Effector memory CD8-positive, alpha-beta T cell (primary cell): ENCODE results near the gene FITM2.
"Not testable (repeated sequence)": the region's sequence is repeated elsewhere in the genome, so short reads cannot be mapped to it uniquely, and the experiment has no call there.

Experiments used
- ATAC-seq: fragments of 150-1000 bp; cut with Tn5 transposase; replicated peaks from 2 replicates; pipeline ENCODE4 v1.10.0; 2021; ENCODE audit warnings: mild to moderate bottlenecking, moderate library complexity
- DNase-seq, 3 experiments: peaks; one replicate each; pipeline ENCODE4 v3.0.0; 2021
- H3K27ac Mint-ChIP-seq, 2 donors: one replicate each; pipeline ENCODE4 v1.8.0; 2022; ENCODE audit warnings: mild to moderate bottlenecking in 2 of 2, mixed read lengths in 2 of 2, moderate library complexity in 2 of 2
- H3K27me3 Mint-ChIP-seq, 2 donors: one replicate each; pipeline ENCODE4 v1.8.0; 2022; ENCODE audit warnings: mixed read lengths in 2 of 2
- H3K36me3 Mint-ChIP-seq: one replicate; pipeline ENCODE4 v1.8.0; 2022; ENCODE audit warnings: mild to moderate bottlenecking, moderate library complexity, mixed read lengths; ENCODE audit not compliant: insufficient read depth
- H3K4me1 Mint-ChIP-seq, 2 donors: one replicate each; pipeline ENCODE4 v1.8.0; 2022; ENCODE audit warnings: low read depth in 2 of 2, mixed read lengths in 2 of 2
- H3K4me3 Mint-ChIP-seq, 2 donors: one replicate each; pipeline ENCODE4 v1.8.0; 2022; ENCODE audit warnings: mild to moderate bottlenecking in 2 of 2, mixed read lengths in 2 of 2, moderate library complexity in 2 of 2
- H3K9me3 Mint-ChIP-seq, 2 donors: one replicate each; pipeline ENCODE4 v1.8.0; 2022; ENCODE audit warnings: mixed read lengths in 2 of 2

FITM2 gene

DNA sequence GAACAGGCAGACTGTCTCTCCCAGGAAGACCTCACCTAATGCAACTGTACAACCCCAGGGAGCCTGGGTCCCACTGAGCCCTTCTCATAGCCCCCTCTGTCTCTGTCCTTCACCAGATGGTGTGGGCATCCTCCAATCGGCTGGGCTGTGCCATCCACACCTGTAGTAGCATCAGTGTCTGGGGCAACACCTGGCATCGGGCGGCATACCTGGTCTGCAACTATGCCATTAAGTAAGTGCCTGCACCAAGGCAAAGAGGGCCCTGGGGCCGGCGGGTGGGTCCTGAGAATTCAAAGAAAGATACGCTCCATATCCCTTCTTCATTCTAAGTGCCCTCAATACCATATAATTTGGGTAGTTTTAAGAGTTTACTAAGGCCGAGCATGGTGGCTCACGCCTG lies 34.1 kb upstream of the FITM2 start:
- no peaks in the 10 kb centered on the region for H3K36me3 Mint-ChIP-seq
- peaks cover 9 to 40% of the 10 kb centered on the region in 2 donors for H3K27me3 Mint-ChIP-seq
- H3K4me1 Mint-ChIP-seq = peaks cover 0 to 3% of the 10 kb centered on the region in 2 donors
- no peak overlapping the region for H3K27ac Mint-ChIP-seq
- H3K4me3 Mint-ChIP-seq = no peak overlapping the region
- no peaks in the 10 kb centered on the region for H3K9me3 Mint-ChIP-seq
- DNase-seq (no peak), ATAC-seq (no peak)

DNA sequence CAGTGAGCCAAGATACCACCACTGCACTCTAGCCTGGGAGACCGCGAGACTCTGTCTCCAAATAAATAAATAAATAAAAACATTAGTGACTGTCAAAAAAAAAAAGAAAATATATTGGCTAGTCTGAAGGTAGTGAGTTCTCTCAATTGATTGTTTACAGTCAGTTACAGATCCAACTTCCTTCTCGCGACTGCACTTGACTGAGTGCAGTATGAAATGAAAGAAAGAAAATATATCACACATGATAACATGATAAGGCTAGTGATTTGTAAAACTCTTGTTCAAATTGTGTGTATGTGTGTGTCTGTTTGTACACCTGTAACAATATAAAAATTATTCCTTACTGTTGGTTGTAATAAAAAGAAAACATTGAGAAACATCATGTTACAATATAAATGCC lies 33.7 kb upstream of the FITM2 start:
- no peaks in the 10 kb centered on the region for H3K36me3 Mint-ChIP-seq
- peaks cover 9 to 35% of the 10 kb centered on the region in 2 donors for H3K27me3 Mint-ChIP-seq
- no peaks in the 10 kb centered on the region for H3K9me3 Mint-ChIP-seq
- peaks cover 0 to 3% of the 10 kb centered on the region in 2 donors for H3K4me1 Mint-ChIP-seq
- no peak overlapping the region for H3K4me3 Mint-ChIP-seq
- ATAC-seq = no peak
- DNase-seq = no peak
- H3K27ac Mint-ChIP-seq = no peak overlapping the region

DNA sequence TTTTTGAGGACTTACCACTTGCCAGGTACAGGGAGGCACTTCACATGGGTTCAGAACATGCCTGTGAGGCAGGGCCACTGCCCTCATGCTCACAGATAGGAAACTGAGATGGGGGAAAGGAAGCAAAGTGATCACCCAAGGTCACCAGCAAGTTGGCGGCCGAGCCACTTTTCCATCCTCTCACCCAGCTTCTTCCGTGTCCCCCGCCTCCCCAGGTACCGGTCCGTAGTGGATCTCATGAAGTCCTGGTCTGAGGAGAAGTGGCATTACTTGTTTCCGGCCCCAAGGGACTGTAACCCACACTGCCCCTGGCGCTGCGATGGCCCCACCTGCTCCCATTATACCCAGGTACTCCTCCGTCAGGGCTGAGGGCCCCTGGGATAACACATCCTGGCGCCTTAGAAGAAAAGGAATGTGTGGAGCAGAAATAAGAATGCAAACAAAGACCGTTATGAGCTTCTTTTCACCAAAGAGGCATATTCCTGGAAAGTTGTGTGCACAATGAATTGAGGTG lies 32.2 kb upstream of the FITM2 start:
- Mint-ChIP-seq H3K27ac (no peak overlapping the region), H3K27me3 (peaks cover 4 to 28% of the 10 kb centered on the region in 2 donors), H3K4me3 (no peak overlapping the region), H3K36me3 (no peaks in the 10 kb centered on the region), H3K4me1 (peaks cover 0 to 3% of the 10 kb centered on the region in 2 donors), H3K9me3 (no peaks in the 10 kb centered on the region)
- no peak for DNase-seq
- no peak for ATAC-seq

DNA sequence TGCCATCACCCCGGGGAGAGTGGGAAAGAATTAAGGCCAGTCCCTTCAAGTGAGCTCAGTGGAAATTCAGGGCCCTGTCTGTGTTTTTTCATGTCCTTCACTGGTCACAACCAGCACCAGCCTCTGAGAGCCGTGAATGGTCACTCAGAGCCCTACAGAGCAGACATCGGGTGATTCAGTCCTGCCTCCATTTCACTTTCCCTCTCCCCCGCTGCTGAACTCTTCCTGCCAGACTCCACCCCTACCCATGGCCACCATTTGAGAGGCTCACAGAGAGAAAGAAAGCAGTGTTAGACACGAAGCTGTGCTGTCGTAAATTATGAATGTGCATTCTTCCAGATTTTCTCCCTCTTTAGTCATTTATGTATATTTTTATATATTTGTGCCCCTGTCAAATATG lies 31.2 kb upstream of the FITM2 start:
- Mint-ChIP-seq H3K4me3 (no peak overlapping the region), H3K36me3 (no peaks in the 10 kb centered on the region), H3K9me3 (no peaks in the 10 kb centered on the region), H3K4me1 (peaks cover 0 to 3% of the 10 kb centered on the region in 2 donors), H3K27me3 (peaks cover 4 to 28% of the 10 kb centered on the region in 2 donors), H3K27ac (no peak overlapping the region)
- DNase-seq (no peak), ATAC-seq (no peak)

DNA sequence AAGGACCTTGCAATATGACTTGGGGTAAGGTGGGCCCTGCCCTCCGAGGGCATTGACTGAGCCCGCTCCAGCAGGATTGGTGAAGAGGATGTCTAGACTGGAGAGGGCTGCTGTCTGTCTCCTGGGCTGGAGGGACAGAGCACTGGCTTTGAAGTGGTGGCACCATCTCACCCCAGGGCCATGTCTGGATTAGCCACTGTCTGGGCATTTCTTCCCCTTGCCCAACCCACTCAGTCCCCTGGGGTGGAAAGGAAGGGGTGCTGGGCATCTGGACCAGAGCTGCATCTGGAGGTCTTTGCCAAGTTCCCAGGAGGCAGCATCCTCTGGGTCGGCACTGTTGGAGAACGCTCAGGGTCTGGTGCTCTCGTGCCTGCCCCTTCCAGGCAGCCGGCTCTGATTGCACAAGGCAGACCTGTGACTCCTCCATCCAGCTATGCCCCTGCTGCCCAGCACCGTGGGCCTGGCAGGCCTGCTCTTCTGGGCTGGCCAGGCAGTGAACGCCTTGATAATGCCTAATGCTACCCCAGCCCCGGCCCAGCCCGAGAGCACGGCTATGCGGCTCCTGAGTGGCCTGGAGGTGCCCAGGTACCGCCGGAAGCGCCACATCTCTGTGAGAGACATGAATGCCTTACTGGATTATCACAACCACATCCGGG lies 25.9 kb upstream of the FITM2 start, which contains the start of gene R3HDML:
R3HDML (plus strand) TSS at position 319 of the 656 bp plus-strand sequence; CDS start at position 434, 115 bp downstream.
- H3K4me1 Mint-ChIP-seq = no peaks in the 10 kb centered on the region
- peaks cover 22 to 50% of the 10 kb centered on the region in 2 donors for H3K27me3 Mint-ChIP-seq
- no peak within 1 kb of the TSS for H3K27ac Mint-ChIP-seq
- DNase-seq = no peak
- H3K36me3 Mint-ChIP-seq = peaks cover 3% of the 10 kb centered on the region
- no peak within 1 kb of the TSS for H3K4me3 Mint-ChIP-seq
- H3K9me3 Mint-ChIP-seq = no peaks in the 10 kb centered on the region
- no peak for ATAC-seq

DNA sequence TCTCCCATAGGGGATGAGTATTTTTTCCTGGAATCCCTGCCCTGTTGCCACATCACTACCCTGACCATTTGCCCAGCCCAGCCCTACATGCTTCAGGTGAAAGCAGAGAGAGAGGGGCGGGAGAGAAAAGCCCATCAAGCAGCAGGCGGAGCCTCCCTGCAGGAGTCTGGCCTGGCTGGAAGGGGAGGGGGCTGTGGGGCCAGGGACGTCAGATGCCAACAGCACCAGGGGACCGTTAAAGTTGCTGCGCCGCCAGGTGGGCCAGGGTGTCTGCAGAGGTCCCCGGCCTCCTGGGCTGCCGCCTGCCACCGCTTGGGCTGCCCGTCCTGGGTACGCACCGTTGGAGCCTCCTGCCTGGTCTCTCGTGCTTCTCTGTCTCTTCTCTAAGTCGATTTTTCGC lies 25.1 kb upstream of the FITM2 start:
- DNase-seq (no peak), ATAC-seq (no peak)
- Mint-ChIP-seq H3K27me3 (peaks cover 27 to 54% of the 10 kb centered on the region in 2 donors), H3K4me3 (no peak overlapping the region), H3K9me3 (no peaks in the 10 kb centered on the region), H3K4me1 (no peaks in the 10 kb centered on the region), H3K36me3 (peaks cover 3% of the 10 kb centered on the region), H3K27ac (no peak overlapping the region)

DNA sequence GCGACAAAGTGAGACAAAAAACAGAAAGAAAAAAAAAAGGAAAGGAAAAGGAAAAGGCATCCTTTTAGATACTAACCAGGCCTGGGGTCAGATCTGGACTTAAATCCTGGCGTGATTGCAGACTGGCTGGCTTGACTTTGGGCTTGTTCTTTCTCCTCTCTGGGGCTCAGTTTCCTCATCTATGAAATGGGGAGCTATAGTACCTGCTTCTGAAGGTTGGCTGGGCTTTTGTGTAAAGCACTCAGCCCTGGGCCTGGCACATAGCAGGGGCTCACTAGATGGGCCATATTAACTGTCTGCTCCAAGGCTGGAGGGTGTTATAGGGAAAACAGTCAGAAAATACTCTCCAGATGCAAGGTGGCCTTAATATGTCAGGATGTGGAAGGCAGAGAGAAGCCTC lies 24.7 kb upstream of the FITM2 start:
- no peaks in the 10 kb centered on the region for H3K9me3 Mint-ChIP-seq
- H3K27ac Mint-ChIP-seq = no peak overlapping the region
- ATAC-seq (no peak), DNase-seq (no peak)
- peaks cover 3% of the 10 kb centered on the region for H3K36me3 Mint-ChIP-seq
- no peaks in the 10 kb centered on the region for H3K4me1 Mint-ChIP-seq
- no peak overlapping the region for H3K4me3 Mint-ChIP-seq
- peaks cover 29 to 54% of the 10 kb centered on the region in 2 donors for H3K27me3 Mint-ChIP-seq

DNA sequence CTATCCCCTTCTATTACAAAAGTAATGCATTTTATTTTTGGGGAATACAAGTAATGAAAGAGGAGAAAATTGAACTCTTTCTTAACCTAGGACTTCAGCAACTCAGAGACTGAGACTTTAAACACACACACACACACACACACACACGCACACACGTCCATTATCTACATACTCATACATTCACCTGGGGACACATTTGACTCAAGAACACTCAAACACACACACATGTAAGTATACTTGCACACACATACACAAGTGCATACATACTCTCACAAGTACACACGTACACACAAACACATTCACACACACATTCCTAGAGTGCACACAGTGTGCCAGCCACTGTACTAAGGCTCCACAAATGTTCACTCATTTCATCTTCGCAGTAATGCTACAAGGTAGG lies 23.7 kb upstream of the FITM2 start:
- no peaks in the 10 kb centered on the region for H3K4me1 Mint-ChIP-seq
- no peak overlapping the region for H3K27ac Mint-ChIP-seq
- ATAC-seq (no peak), DNase-seq (no peak)
- no peak overlapping the region for H3K4me3 Mint-ChIP-seq
- no peaks in the 10 kb centered on the region for H3K9me3 Mint-ChIP-seq
- peaks cover 29 to 50% of the 10 kb centered on the region in 2 donors for H3K27me3 Mint-ChIP-seq
- peaks cover 3% of the 10 kb centered on the region for H3K36me3 Mint-ChIP-seq

DNA sequence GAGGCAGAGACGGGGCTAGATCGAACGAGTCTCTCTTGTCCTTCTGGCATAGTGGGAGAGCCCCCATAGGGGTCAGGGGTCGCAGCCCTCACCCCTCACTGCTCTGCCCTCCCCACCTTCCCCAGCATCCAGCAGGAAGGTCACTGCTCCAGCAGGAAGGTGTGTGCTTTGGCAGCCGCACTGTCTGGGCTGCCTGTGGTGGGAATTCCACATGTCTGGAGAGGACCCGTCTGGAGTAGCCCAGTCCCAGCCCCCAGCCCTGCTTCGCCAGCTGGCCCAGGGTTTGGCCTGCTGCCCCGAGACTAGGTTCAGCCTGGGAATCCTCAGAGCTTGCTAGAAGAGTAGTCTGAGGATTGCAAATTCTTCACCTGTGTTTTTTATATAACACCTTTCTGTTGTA lies 23.3 kb upstream of the FITM2 start:
- peaks cover 3% of the 10 kb centered on the region for H3K36me3 Mint-ChIP-seq
- no peak overlapping the region for H3K4me3 Mint-ChIP-seq
- H3K27ac Mint-ChIP-seq = no peak overlapping the region
- H3K9me3 Mint-ChIP-seq = no peaks in the 10 kb centered on the region
- ATAC-seq = no peak
- no peak for DNase-seq
- no peaks in the 10 kb centered on the region for H3K4me1 Mint-ChIP-seq
- H3K27me3 Mint-ChIP-seq = peaks cover 29 to 53% of the 10 kb centered on the region in 2 donors

DNA sequence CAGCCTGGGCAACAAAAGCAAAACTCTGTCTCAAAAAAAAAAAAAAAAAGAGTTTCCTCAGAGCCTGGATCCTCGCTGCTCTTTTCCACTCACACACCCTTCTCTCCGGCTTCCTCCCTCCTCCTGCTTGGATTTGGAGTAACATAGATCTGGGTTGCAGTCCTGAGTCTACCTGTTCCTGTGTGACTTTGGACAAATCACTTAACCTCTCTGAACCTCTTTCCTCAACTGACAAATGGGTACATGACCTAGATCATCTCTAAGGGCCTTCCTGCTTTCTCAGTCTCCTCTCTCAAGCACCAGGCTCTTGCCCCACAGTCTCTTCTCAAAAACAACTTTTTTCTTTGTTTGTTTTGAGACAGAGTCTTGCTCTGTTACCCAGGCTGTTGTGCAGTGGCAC lies 20.2 kb upstream of the FITM2 start:
- Mint-ChIP-seq H3K4me3 (no peak overlapping the region), H3K27ac (no peak overlapping the region), H3K27me3 (peaks cover 40 to 70% of the 10 kb centered on the region in 2 donors), H3K9me3 (no peaks in the 10 kb centered on the region), H3K4me1 (peaks cover 0 to 1% of the 10 kb centered on the region in 2 donors), H3K36me3 (peaks cover 3% of the 10 kb centered on the region)
- ATAC-seq = no peak
- DNase-seq = no peak

DNA sequence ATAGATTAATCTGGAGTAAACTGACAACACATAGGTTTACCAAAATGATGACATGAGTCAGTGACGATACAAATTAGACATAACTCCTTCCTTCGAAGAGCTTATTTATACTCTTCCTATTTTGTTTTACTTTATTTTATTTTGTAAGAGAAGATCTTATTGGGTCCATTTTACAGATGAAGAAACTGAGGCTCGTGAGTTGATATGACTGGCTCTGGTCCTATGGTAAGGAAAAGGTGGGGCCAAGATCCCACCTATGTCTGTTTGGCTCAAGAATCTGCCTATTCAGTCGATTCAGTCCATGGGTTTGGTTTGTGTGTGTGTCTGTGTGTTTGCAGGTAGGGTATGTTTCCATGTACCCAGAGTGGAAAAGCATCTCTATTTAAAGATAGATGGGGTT lies 17.4 kb upstream of the FITM2 start:
- Mint-ChIP-seq H3K4me3 (no peak overlapping the region), H3K4me1 (peaks cover 0 to 1% of the 10 kb centered on the region in 2 donors), H3K27ac (no peak overlapping the region), H3K36me3 (no peaks in the 10 kb centered on the region), H3K27me3 (peaks cover 33 to 50% of the 10 kb centered on the region in 2 donors), H3K9me3 (no peaks in the 10 kb centered on the region)
- ATAC-seq = no peak
- DNase-seq = no peak

DNA sequence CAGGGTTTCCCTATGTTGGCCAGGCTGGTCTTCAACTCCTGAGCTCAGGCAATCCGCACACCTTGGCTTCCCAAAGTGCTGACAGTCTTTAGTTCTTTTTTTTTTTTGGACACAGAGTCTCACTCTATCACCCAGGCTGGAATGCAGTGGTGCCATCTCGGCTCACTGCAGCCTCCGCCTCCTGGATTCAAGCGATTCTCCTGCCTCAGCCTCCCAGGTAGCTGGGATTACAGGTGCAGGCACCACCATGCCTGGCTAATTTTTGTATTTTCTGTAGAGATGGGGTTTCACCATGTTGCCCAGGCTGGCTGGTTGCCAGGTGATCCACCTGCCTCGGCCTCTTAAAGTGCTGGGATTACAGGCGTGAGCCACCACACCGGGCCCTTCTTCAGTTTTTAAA lies 16.7 kb upstream of the FITM2 start:
- not testable (repeated sequence) for ATAC-seq, H3K36me3 Mint-ChIP-seq, H3K9me3 Mint-ChIP-seq, DNase-seq, H3K4me1 Mint-ChIP-seq
- H3K27ac Mint-ChIP-seq = peak overlapping the region in 1 of 2 donors; percentile 47
- peaks cover 33 to 46% of the 10 kb centered on the region in 2 donors for H3K27me3 Mint-ChIP-seq
- peak overlapping the region; percentile 25 to 57 for H3K4me3 Mint-ChIP-seq

DNA sequence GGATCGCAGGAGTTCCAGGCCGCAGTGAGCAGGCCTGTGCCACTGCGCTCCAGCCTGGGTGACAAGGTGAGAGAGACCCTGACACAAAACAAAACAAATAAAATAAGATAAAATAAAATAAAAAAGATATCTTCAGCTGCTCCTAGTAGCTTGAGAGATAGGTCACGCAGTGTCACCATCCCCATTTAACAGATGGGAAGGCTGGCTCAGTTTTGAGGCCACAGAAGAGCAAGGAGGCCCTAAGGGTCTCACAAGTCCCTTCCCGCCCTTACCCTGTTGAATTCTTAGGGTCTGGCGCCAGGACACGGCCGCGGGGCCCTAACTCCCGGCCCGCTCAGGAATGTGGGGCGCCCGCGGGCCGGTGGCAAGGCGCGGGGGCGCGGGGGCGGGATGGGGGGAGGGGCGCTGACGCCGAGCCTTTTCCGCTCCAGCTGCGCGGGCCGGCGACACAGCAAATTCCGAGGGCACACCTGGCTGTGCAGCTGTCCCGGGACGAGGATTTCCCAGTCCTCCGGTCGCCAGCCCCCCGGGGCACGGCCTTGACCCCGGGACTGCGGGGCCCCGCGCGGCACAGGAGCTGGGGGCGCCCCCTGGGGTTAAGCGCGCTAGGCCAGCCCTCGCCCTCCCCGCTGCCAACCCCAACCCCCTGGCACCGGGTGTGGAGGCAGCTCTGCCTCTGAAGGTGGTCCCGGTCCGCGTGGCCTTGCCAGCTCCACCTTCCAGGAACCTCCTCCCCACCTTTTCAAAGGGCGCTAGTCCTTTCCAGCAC lies 15.6 kb upstream of the FITM2 start:
- Mint-ChIP-seq H3K4me3 (peak overlapping the region; percentile 43 to 67), H3K27ac (no peak overlapping the region), H3K27me3 (peaks cover 32 to 44% of the 10 kb centered on the region in 2 donors), H3K9me3 (no peaks in the 10 kb centered on the region), H3K4me1 (peaks cover 0 to 1% of the 10 kb centered on the region in 2 donors), H3K36me3 (no peaks in the 10 kb centered on the region)
- DNase-seq = no peak
- peak; percentile 39 for ATAC-seq

DNA sequence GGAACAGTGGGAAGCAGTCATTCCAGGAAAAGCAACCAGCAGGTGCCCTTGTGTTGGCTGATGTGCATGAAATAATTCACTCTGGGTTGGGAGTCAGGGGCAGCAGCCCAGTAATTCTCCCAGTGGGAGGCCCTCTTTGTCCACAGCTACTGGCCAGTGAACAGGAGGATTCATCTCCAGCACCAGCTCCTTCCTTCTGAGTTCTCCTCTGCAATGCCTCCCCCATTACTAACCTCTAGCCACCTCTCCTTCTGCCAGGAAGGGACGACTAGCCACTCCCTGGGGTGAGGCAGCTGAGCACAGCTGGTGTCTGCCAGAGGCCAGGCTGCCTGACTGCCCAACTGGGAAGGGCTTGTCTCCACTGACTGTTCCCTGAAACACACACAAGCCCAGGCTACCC lies 13.3 kb upstream of the FITM2 start:
- Mint-ChIP-seq H3K36me3 (no peaks in the 10 kb centered on the region), H3K4me1 (peaks cover 0 to 1% of the 10 kb centered on the region in 2 donors), H3K9me3 (no peaks in the 10 kb centered on the region), H3K27ac (no peak overlapping the region), H3K4me3 (no peak overlapping the region), H3K27me3 (peaks cover 25 to 33% of the 10 kb centered on the region in 2 donors)
- no peak for DNase-seq
- ATAC-seq = no peak
